ENCODE data around the gene CAB39L. TPM values are rescaled to one million over a fixed set of nuclear protein-coding genes. Genes with fewer than 3 reads are reported as not detected.

CAB39L gene
- 3.4 TPM for total RNA-seq

DNA sequence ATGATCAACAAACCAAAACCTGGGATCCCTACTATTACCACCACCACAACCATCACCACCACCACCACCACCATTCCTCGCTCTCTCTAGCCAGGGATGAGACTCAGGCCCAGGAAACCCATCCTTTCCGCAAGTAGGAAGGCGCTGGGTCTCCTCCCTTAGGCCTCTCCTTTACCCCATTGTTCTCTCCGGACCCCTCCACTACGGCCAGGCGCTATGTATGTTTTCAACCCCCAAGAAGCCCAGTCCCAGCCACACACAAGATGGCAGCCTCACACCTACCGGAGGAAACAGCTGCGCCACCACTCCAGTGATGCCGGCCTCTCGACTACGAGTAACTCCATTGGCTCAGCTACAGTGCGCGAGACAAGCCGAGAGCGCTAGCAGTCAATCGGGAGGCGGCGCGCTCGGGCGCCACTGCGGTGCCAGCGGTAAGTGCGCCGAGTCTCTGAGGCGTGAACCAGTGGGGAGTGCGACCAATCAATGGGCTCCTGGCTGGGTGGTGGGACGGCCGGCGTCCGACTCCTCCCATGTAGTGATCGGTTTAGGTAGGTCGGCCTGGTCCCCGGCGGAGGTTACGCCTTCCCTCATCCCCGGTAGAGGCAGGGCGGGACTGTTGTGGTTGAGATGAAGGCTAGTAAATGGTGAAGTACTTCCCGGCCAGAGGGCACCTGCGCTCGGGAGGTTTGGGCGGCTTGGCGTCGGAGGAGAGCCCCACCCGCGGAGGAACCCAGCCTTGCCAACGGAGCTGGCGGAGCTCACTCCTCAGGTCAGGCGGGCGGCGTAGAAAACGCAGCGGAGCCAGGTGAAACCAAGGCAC, at the start of gene CAB39L, which contains the start of gene SETDB2:
Gene CAB39L (minus strand): TSS at position 361 of the 820 bp plus-strand sequence. CDS start 61,154 bp downstream, outside the sequence.
Gene SETDB2 (plus strand): TSS at position 571 of the 820 bp plus-strand sequence. CDS start 7,620 bp downstream, outside the sequence.
- Histone ChIP-seq H3K4me3 (ENCODE audit: low read length) (peak within 1 kb of the TSS; percentile 56), H3K9me3 (ENCODE audit: low read depth, low read length) (no peaks in the 10 kb centered on the region), H3K4me1 (ENCODE audit: insufficient read depth, low read length) (peaks cover 17% of the 10 kb centered on the region), H3K27me3 (ENCODE audit: insufficient read depth, low read length) (no peaks in the 10 kb centered on the region)

DNA sequence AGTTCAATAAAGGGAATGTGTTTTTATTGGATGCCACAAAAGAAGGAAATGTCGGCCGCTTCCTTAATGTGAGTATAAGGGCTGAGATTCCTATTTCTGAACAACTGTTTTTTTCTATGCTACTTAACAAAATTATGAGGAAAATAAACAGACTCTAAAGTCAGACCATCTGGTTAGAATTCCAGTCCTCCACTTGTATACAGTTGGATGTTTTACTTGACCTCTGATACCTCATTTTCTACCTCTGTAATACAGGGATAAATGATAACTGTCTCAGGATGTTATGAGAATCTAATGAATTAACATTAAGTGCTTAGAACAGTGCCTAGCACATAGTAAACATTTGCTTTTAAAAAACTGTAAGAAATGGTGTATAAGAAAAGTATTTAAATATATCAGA, 44.7 kb upstream of the CAB39L start:
- no peaks in the 10 kb centered on the region for H3K4me1 ChIP-seq (ENCODE audit: insufficient read depth, low read length)
- no peaks in the 10 kb centered on the region for H3K9me3 ChIP-seq (ENCODE audit: low read depth, low read length)
- no peak overlapping the region for H3K4me3 ChIP-seq (ENCODE audit: low read length)
- H3K27me3 ChIP-seq (ENCODE audit: insufficient read depth, low read length), result no peaks in the 10 kb centered on the region

DNA sequence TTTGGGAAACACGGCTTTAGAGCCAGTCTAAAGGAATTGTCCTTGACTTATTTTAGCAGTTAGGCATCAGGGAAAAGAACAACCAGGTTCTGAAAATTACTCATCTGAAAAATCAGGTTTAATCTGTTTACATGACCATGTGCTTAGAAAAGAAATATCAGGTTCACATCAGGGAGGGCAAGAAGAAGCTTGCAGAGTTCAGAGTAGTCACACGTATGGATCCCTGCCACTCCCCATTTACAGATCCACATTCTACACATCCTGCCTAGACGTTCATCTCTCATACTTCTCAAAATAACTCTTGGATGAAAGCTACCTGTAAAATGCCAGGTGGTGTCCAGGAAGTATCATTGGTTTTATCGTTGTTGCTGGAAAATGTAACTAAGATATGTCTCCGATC, 37.9 kb upstream of the CAB39L start:
- no peaks in the 10 kb centered on the region for H3K27me3 ChIP-seq (ENCODE audit: insufficient read depth, low read length)
- no peak overlapping the region for H3K4me3 ChIP-seq (ENCODE audit: low read length)
- no peaks in the 10 kb centered on the region for H3K9me3 ChIP-seq (ENCODE audit: low read depth, low read length)
- no peaks in the 10 kb centered on the region for H3K4me1 ChIP-seq (ENCODE audit: insufficient read depth, low read length)

DNA sequence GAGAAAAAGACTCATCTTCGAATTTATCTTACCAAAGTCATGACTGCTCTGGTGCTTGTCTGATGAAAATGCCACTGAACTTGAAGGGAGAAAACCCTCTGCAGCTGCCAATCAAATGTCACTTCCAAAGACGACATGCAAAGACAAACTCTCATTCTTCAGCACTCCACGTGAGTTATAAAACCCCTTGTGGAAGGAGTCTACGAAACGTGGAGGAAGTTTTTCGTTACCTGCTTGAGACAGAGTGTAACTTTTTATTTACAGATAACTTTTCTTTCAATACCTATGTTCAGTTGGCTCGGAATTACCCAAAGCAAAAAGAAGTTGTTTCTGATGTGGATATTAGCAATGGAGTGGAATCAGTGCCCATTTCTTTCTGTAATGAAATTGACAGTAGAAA, 32.7 kb upstream of the CAB39L start:
- Histone ChIP-seq H3K9me3 (ENCODE audit: low read depth, low read length) (no peaks in the 10 kb centered on the region), H3K4me1 (ENCODE audit: insufficient read depth, low read length) (no peaks in the 10 kb centered on the region), H3K4me3 (ENCODE audit: low read length) (no peak overlapping the region), H3K27me3 (ENCODE audit: insufficient read depth, low read length) (no peaks in the 10 kb centered on the region)

DNA sequence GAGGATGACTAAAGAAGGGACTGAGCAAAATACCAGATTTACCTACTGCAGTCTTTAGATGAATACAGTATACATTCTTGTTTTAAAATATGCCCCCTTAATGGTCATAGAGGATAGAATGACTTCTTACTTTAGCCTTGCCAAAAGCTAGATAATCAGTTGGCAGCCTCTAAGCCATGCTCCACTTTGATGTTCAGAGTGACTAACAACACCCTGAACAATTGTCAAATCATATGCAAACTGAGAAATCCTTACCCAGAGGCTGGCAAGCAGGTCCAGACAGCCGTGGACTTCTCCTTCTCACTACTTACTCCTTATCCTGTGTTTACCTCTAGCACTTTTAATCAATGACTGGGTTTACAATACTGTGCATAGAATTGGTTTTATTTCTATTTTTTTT, 28.3 kb upstream of the CAB39L start:
- H3K4me3 ChIP-seq (ENCODE audit: low read length), result no peak overlapping the region
- H3K4me1 ChIP-seq (ENCODE audit: insufficient read depth, low read length), result no peaks in the 10 kb centered on the region

DNA sequence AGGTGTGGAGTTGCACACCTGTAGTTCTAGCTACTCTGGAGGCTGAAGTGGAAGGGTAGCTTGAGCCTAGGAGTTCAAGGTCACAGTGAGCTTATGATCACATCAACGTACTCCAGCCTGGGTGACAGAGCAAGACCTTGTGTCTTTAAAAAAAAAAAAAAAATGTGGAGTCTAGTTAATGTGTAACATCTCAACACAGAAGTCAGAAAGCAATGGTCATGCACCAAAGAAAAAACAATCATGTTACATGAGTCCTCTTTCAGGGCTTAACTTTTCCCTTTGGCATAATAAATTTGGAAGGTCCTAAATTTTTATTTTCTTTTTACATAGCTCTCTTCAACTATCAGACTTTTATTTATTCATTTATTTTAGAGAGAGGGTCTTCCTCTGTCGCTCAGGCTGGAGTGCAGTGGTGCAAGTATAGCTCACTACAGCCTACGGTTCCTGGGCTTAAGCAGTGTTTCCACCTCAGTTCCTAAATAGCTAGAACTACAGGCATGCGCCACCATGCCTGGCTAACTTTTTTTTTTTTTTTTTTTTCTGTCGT, 22.5 kb upstream of the CAB39L start:
- Histone ChIP-seq H3K4me3 (ENCODE audit: low read length) (no peak overlapping the region), H3K27me3 (ENCODE audit: insufficient read depth, low read length) (no peaks in the 10 kb centered on the region), H3K9me3 (ENCODE audit: low read depth, low read length) (peaks cover 18% of the 10 kb centered on the region), H3K4me1 (ENCODE audit: insufficient read depth, low read length) (no peaks in the 10 kb centered on the region)

More for the DNA sequence above, 28.3 kb upstream of the CAB39L start:
- H3K27me3 ChIP-seq (ENCODE audit: insufficient read depth, low read length), result no peaks in the 10 kb centered on the region
- H3K9me3 ChIP-seq (ENCODE audit: low read depth, low read length), result no peaks in the 10 kb centered on the region

DNA sequence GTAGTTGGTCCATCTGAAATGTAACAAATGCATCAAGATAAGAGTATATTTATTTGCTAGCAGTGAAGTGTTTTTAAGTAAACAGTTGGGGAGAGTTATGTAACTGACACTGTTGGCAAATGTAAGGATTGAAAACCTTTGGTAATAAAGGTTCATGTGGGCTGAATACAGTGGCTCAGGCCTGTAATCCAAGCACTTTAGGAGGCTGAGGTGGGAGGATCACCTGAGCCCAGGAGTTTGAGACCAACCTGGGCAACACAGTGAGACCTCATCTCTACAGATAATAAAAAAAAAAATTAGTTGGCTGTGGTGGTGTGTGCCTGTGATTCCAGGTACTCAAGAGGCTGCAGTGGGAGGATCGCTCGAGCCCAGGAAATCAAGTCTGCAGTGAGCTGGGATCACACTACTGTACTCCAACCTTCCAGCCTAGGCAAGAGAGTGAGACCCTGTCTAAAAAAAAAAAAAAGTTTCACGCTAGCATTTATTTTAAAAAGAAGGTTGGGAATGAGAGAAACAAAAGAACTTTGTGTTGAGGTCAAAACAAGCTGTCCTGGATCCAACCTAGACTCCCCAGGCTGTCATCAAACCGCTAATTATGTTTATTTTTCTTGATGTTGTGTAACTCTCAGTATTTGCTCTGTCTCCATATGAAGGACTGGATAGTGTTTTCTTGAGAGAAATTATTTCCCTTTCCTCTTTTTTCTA, 20.9 kb upstream of the CAB39L start:
- Histone ChIP-seq H3K27me3 (ENCODE audit: insufficient read depth, low read length) (no peaks in the 10 kb centered on the region), H3K9me3 (ENCODE audit: low read depth, low read length) (peaks cover 18% of the 10 kb centered on the region), H3K4me3 (ENCODE audit: low read length) (no peak overlapping the region), H3K4me1 (ENCODE audit: insufficient read depth, low read length) (no peaks in the 10 kb centered on the region)

DNA sequence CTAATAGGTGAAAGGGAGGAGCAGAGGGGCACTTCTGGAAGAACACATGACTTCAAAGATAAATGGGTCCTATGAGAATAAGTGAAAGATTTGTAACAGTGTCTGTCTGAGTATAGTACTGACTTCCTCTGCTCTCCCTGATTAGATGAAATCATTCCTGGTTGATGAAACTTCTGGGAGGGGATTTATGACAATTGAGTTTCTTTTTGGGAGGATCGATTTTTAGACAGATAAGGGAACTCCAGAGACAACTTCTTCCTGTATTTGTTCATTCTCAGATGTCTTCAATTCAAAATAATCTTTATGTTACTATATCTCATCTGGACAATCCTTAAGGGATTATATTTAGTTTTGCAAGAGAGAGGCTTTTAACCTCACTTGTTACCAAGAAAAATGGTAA, 20.2 kb upstream of the CAB39L start:
- Histone ChIP-seq H3K4me1 (ENCODE audit: insufficient read depth, low read length) (no peaks in the 10 kb centered on the region), H3K4me3 (ENCODE audit: low read length) (no peak overlapping the region), H3K9me3 (ENCODE audit: low read depth, low read length) (peaks cover 18% of the 10 kb centered on the region), H3K27me3 (ENCODE audit: insufficient read depth, low read length) (no peaks in the 10 kb centered on the region)

DNA sequence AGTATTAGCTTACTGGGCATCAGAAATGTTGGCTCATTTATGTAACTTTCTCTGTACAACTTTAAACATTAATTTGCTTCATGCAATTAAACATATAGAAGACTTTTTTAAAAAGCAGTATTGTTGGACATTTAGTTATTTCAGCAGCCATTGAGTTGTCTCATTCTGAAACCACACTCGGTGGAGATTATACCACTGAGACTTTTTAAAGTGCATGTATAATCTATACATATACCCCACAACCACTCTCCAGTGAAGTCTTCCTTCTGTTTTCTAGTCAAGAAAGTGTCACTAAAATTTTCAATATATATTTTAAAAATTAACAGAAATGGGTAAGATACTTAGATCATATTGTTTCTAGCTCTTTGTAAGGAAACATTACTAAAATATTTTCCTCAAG, 15.7 kb upstream of the CAB39L start:
- Histone ChIP-seq H3K9me3 (ENCODE audit: low read depth, low read length) (peaks cover 18% of the 10 kb centered on the region), H3K4me3 (ENCODE audit: low read length) (no peak overlapping the region), H3K27me3 (ENCODE audit: insufficient read depth, low read length) (no peaks in the 10 kb centered on the region), H3K4me1 (ENCODE audit: insufficient read depth, low read length) (no peaks in the 10 kb centered on the region)

DNA sequence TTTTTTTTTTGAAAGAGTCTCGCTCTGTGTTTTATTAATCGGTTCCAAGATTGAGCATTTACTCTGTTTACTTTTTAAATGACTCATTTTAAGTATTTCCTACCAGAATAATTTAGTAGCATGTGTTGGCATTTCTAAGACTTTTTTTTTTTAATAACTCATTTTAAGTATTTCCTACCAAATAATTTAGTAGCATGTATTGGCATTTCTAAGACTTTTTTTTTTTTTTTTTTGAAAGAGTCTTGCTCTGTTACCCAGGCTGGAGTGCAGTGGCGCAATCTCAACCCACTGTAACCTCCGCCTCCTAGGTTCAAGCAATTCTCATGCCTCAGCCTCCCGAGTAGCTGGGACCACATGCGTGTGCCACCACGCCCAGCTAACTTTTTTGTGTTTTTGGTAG, 13.4 kb upstream of the CAB39L start:
- H3K9me3 ChIP-seq (ENCODE audit: low read depth, low read length), result peaks cover 5% of the 10 kb centered on the region

DNA sequence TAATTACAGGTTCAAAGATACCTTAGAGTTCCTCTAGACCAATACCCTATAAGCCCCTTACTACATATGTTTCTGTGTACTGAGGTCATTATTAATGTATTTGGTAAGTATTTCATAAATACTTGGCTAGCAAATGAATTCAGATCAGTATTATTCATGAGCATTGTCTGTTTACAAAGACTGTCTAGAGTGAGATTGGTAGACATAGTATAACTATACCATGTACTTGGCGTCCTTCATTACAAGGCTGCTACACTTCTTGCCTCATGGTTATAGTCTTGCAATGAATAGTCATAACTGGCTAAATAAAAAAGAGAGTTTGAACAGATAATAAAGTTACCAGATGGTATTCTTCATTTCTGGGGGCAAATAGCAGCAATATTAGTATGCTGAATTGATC, 12.3 kb upstream of the CAB39L start:
- Histone ChIP-seq H3K4me3 (ENCODE audit: low read length) (no peak overlapping the region), H3K9me3 (ENCODE audit: low read depth, low read length) (no peaks in the 10 kb centered on the region), H3K4me1 (ENCODE audit: insufficient read depth, low read length) (peaks cover 5% of the 10 kb centered on the region)

More for the DNA sequence above, 13.4 kb upstream of the CAB39L start:
- H3K4me1 ChIP-seq (ENCODE audit: insufficient read depth, low read length), result peaks cover 5% of the 10 kb centered on the region
- H3K27me3 ChIP-seq (ENCODE audit: insufficient read depth, low read length), result no peaks in the 10 kb centered on the region
- no peak overlapping the region for H3K4me3 ChIP-seq (ENCODE audit: low read length)

DNA sequence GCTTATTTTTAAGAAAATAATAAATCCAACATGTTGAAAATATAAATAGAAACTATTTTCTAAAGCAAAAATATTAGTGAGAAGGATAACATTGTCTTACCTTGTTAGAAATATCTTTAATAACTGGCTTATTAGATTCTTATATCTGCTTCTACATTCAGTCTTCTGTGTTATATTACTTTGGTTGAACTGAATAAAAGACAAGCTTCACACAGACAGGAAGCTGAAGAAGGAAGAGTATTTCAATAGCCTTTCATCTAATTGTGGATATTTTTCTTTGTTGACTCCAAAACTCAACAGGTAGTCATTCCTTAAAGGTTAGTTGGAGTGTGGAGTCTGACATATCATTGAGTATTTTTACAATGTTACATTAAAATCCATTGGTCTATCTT, 11.1 kb upstream of the CAB39L start:
- Histone ChIP-seq H3K4me3 (ENCODE audit: low read length) (no peak overlapping the region), H3K4me1 (ENCODE audit: insufficient read depth, low read length) (peaks cover 10% of the 10 kb centered on the region), H3K27me3 (ENCODE audit: insufficient read depth, low read length) (no peaks in the 10 kb centered on the region), H3K9me3 (ENCODE audit: low read depth, low read length) (no peaks in the 10 kb centered on the region)

More for the DNA sequence above, 12.3 kb upstream of the CAB39L start:
- no peaks in the 10 kb centered on the region for H3K27me3 ChIP-seq (ENCODE audit: insufficient read depth, low read length)

DNA sequence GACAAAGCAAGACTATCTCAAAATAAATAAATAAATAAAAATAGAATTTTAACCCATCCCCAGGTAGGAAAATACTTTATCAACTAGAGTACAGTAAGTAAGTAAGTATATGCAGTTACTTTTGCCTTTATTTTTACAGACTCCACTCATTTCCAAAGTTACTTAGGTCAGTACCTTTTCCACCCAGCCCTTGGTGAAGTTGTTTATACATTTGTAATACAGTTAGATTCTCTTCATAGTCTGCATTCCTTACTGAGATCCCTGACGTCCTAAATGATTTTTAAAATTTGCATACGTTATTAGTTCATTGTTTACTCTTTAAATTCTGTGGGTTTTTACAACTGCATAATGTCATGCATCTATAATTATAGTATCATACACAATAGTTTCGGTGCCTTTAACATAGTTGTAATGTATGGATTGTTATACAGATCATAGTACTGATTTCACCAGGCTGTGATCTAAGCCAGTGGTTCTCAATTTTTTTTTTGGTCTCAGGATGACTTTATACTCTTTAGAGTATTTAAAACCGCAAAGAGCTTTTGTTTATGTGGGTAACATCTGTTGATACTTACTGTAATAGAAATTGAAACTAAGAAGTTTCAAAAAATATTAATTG, 10.6 kb upstream of the CAB39L start:
- H3K4me3 ChIP-seq (ENCODE audit: low read length), result no peak overlapping the region
- H3K27me3 ChIP-seq (ENCODE audit: insufficient read depth, low read length), result no peaks in the 10 kb centered on the region
- H3K9me3 ChIP-seq (ENCODE audit: low read depth, low read length), result no peaks in the 10 kb centered on the region
- H3K4me1 ChIP-seq (ENCODE audit: insufficient read depth, low read length), result peaks cover 10% of the 10 kb centered on the region

DNA sequence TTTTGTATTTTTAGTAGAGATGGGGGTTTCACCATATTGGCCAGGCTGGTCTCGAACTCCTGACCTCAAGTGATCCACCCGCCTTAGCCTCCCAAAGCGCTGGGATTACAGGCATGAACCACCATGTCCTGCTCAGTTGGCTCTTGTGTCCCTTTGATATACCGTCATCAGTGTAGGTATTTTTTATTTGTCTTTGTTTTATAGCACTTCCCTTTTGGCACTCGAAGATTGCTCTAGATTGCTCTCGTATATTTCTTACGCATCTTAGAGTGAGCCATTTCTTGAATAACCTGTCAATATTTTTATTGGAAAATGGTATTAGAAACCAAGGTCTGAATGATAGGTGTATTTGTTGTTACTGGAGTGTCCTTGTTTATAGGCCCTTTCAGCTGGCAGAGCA, 9.6 kb upstream of the CAB39L start:
- peaks cover 10% of the 10 kb centered on the region for H3K4me1 ChIP-seq (ENCODE audit: insufficient read depth, low read length)
- H3K9me3 ChIP-seq (ENCODE audit: low read depth, low read length), result no peaks in the 10 kb centered on the region
- H3K27me3 ChIP-seq (ENCODE audit: insufficient read depth, low read length), result no peaks in the 10 kb centered on the region
- no peak overlapping the region for H3K4me3 ChIP-seq (ENCODE audit: low read length)
